Right hindlimb (tissue), 1 donor: ENCODE results near the gene ZNF217.
"Not testable (repeated sequence)": the region's sequence is repeated elsewhere in the genome, so short reads cannot be mapped to it uniquely, and the experiment has no call there.

Source experiments
- DNase-seq: peaks from one replicate; pipeline ENCODE4 v3.0.0-alpha.2; 2018

Gene ZNF217

GRCh38 chr20:53581444-53582250, 12.0 kb downstream of the ZNF217 start:
- no peak for DNase-seq

GRCh38 chr20:53580376-53581111, 13.1 kb downstream of the ZNF217 start:
- no peak for DNase-seq

GRCh38 chr20:53579581-53580375, 13.9 kb downstream of the ZNF217 start:
- no peak for DNase-seq

GRCh38 chr20:53579266-53579580, 14.4 kb downstream of the ZNF217 start:
- DNase-seq: no peak

- peak; percentile 66 for DNase-seq
Measured at GRCh38 chr20:53578492-53579222, 15.0 kb downstream of the ZNF217 start.

- DNase-seq: no peak
Measured at GRCh38 chr20:53576586-53577318, 16.9 kb downstream of the ZNF217 start.

GRCh38 chr20:53576195-53576580, 17.5 kb downstream of the ZNF217 start:
- no peak for DNase-seq

- DNase-seq: no peak
Measured at GRCh38 chr20:53575481-53576194, 18.0 kb downstream of the ZNF217 start.

- no peak for DNase-seq
Measured at GRCh38 chr20:53574819-53575218, 18.8 kb downstream of the ZNF217 start.

- DNase-seq: no peak
Measured at GRCh38 chr20:53574259-53574789, 19.3 kb downstream of the ZNF217 start.

- DNase-seq: no peak
Measured at GRCh38 chr20:53571555-53572286, 21.9 kb downstream of the ZNF217 start.

- no peak for DNase-seq
Measured at GRCh38 chr20:53570446-53571276, 23.0 kb downstream of the ZNF217 start.

- DNase-seq: no peak
Measured at GRCh38 chr20:53569606-53570307, 23.9 kb downstream of the ZNF217 start.

- DNase-seq: no peak
Measured at GRCh38 chr20:53569005-53569404, 24.6 kb downstream of the ZNF217 start.

GRCh38 chr20:53568351-53568750, 25.3 kb downstream of the ZNF217 start:
- DNase-seq: no peak

- DNase-seq: no peak
Measured at GRCh38 chr20:53567379-53567917, 26.2 kb downstream of the ZNF217 start.

GRCh38 chr20:53566623-53567022, 27.0 kb downstream of the ZNF217 start:
- not testable (repeated sequence) for DNase-seq

- no peak for DNase-seq
Measured at GRCh38 chr20:53565254-53565653, 28.4 kb downstream of the ZNF217 start.
